Cerebellar cortex (tissue), 1 donor: ENCODE results near the gene C3.
"Not testable (repeated sequence)": the region's sequence is repeated elsewhere in the genome, so short reads cannot be mapped to it uniquely, and the experiment has no call there.

Experiments
- DNase-seq: peaks from one replicate; pipeline ENCODE4 v3.0.0-alpha.2; 2015; ENCODE audit warnings: low spot score

The C3 gene

DNA sequence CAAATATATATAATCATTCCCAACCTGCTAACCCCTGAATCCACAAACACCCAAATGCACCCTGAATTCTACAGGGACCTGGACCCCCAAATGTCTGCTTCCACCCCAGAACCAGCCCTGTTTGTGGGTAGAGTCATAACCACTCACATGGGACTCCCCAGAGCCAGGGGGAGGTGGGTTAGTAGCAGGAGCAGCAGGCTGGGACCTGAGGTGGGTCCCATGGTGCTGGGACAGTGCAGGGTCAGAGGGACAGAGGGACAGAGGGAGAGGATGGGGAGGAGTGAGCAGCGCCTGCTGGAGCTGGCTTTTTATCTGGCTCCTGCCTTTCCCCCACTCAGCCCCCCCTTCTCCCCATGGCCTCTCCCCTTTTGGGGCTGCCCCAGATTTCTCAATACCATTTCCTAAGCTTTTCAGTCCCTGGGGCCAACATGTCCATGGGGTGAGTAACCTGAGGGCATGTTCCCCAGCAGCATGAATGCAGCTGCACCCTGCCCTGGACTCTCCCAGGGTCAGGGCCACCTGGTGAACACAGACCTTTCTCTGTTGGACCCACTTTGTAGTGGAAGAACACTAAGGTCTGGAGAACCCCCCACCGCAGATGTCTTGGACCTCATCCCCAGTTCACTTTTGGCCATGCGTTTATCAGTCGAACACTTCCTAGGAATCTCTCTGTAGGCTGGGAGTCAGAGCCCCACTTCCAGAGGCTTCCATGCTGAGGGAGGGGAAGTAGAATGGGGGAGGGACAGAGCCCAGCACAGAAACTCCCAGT is at the start of gene C3:
TSS of gene C3 (minus strand) at position 282 of the 769 bp plus-strand sequence. CDS start at position 221, 61 bp downstream.
- no peak for DNase-seq

DNA sequence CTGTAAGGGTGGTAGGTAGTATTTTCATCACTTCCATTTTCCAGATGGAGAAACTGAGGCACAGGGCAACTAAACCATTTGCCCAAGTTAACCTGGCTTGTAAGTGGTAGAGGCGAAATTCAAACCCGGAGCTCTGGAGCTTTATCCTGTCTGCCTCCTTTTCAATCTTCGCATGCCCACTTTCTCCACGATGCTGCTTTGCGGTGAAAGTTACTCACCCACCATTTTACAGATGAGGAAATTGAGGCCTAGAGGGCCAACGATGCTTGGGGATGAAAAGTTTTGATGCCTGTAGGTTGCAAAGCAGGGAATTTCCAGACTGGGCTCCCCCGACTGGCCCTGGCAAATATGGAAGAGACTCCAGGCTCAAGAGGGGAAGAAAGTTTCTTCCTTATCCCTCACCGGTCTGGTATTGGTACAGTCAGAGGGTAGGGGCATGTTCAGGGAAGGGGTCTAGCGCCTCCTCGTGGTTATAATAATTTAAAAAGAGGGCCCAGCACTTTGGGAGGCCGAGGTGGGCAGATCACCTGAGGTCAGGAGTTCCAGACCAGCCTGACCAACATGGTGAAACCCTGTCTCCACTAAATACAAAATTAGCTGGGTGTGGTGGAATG is 48.7 kb upstream of the C3 start:
- peak; percentile 46 for DNase-seq

DNA sequence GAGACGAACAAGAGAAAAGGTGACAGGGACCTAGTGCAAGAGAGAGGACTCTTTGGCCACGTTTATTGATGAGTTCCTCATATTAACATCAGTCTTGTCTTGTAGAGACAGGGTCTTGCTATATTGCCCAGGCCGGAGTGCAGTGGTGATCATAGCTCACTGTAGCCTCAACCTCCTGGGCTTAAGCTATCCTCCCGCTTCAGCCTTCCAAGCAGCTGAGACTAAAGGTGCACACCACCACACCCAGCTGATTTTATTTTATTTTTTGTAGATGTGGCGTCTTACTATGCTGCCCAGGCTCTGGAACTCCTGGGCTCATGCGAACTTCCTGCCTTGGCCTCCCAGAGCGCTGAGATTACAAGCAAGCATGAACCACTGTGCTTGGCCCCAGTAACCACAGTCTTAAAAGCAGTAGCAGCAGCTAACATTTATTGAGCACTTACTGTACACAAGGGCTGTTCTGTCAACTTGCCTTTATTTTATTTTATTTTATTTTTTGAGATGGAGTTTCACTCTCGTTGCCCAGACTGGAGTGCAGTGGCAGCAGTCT is 47.9 kb upstream of the C3 start:
- no peak for DNase-seq

DNA sequence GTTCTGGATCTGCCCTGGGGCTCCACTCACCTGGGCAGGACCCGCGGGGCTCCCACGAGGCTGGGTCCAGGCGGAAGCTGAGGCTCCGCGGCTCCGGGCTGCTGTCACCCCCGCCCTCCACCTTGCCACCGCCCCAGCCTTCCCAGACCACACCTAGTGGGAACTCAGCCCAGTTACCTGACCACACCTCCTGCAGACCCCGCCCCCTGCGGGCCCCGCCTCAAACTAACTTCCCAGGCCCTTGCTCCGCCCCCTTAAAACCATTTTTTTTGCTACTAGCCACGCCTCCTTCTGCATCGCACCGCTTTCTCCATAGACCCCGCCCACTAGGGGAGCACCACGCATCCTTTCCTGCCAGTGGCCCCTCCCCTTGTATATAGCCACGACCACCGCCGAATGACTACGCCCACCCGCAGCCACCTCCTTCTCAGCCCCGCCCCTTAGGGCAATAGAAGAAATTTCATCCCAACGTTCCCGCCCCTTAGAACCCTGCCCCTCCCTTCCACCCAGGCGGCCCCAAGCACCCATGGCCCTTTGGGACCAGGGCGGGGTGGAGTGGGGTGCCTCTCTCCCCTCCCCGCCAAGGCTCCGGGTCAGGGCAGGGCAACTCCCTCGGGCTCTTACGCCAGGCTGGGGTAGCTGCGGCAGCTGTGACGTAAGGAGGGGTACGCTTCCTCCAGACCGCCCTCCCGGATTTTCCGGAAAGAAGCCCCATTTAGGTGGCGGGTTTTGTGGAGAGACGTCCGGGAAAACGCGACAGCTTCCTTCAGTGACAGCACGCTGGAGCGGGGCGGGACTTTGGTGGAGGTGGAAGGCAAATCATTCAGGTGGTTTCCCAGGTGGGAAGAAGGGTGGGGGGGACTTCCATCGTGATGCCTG is 47.1 kb upstream of the C3 start, which contains the start of gene SH2D3A:
TSS of gene SH2D3A (minus strand) at position 79 of the 879 bp plus-strand sequence. CDS start 3,687 bp downstream, outside the sequence.
- peak; percentile 52 for DNase-seq

DNA sequence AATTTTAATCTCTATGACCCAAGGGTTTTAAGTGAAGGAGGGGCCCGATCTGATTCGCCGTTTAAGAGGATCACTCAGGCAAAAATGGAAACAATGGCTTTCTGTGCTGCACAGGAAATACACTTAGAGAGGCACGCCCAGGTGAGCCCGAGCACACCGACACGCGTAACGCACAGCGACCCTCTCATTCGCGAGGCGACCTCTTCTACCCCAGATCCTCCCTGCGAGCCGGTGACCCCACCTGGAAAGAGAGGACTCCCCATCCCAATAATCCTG is 46.6 kb upstream of the C3 start:
- no peak for DNase-seq

DNA sequence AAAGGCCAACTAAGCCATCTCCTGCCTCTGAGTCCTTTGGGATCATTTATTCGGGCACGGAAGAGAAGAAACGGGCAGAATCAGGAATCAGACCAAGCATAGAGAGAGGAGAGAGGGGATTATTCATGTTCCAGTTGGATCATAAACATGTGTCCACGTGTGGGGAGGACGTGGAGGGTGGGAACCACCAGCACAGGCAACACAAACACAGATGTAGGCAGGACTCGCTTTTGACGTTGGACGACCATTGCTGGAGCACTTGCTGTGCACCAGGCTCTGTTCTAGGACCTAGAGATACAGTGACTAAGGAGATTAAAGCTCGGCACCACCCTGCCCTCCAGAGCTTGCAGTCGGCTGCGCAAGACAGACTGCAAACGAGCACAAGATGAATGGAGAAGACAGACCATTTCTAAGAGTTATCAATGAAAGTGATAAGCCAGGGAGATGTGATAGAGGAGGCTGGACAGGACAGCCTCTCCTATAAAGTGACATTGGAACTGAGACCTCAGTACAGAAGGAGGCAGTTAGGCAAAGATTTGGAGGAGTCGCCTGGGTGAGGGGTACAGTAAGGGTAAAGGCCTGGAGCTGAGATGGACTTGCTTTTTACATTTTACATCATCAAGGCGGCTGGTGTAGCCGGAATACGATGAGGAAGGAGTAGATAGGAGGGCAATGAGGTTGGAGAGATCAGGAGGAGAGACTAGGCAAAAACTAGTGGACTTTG is 46.1 kb upstream of the C3 start:
- DNase-seq: no peak

DNA sequence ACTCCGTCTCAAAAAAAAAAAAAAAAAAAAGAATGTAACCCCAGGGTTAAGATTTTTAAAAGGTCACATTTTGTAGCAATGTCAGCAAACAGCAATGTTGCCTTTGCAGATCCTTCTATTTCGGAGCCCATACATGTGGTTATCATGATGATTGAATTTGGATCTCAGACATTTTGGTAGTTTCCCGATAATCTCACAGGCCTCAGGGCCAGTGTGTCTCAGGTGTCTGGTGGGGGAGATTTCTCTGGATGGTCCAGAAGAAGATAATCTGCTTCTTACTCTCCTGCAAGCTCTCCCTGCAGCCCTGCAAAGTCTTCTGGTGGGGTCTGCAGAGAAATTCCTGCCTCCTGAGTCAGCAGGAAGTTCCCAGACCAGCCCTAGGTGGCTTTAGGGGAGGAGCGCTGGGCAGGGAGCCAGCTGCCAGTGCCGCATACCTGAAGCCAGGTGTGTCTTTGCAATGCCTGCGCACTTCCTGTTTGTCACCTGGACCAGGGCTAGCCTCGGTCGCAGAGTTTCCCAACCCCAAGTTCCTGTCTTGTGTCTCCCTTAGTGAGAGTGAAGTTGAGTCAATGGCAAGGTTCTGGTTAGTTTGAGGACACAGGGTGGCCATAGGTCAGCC is 45.4 kb upstream of the C3 start:
- no peak for DNase-seq

DNA sequence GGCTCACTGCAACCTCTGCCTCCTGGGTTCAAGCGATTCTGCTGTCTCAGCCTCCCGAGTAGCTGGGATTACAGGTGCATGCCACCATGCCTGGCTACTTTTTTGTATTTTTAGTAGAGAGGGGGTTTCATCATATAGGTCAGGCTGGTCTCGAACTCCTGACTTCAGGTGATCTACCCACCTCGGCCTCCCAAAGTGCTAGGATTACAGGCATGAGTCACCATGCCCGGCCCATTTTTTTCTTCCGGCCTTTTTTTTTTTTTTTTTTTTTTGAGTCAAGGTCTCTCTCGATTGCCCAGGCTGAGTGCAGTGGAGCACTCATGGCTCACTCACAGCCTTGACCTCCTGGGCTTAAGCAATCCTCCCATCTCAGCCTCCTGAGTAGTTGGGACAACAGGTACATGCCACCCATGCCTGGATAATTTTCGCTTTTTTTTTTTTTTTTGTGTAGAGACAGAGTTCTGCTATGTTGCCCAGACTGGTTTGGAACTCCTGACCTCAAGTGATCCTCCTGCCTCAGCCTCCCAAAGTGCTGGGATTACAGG is 41.9 kb upstream of the C3 start:
- DNase-seq: not testable (repeated sequence)

DNA sequence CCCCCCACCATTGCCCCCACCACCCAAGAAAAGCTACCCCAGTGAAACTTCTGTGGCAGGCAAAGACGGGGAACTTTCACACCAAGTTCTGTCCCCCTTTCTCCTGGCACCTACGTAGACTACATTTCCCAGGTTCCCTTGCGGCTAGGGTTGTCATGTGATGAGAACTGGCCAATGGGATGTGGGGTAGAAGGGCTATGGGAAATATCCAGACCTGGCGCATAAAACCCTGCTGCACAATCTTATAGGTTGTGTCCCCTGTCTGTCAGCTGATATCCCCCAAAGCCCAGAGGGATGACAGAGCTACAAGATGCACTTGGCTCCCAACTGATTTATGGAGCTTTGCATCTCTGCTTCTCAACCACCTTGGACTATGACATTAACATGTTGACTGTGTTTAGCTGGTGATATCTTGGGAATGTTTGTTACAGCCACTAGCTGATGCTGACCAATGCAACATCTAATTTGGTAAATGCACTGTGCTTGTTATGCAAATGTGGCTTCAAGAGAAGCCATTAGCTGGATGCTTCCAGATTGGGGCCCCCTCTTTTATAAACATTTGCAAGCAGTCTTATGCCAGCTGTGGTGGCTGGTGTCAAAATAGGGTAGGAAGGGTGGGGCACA is 40.7 kb upstream of the C3 start:
- DNase-seq: no peak

DNA sequence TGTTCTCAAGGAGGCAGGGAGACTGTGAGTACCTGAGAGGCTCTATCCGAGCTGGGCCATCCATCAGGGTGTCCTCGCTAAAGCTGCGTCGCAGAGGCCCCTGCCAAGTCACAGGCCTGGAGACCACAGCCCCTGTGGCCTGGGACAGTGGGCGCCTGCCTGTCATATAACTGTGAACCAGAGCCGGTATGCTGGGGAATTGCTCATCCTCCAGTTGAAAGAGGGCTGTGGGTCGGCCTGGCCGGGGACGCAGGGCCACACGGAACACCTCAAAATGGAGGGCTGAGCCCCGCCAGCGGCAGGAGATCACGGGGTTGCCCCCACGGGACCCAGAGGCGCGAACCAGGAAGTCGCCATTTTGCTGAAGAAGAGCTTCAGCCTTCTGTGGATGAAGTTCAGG is 40.2 kb upstream of the C3 start:
- DNase-seq: no peak

DNA sequence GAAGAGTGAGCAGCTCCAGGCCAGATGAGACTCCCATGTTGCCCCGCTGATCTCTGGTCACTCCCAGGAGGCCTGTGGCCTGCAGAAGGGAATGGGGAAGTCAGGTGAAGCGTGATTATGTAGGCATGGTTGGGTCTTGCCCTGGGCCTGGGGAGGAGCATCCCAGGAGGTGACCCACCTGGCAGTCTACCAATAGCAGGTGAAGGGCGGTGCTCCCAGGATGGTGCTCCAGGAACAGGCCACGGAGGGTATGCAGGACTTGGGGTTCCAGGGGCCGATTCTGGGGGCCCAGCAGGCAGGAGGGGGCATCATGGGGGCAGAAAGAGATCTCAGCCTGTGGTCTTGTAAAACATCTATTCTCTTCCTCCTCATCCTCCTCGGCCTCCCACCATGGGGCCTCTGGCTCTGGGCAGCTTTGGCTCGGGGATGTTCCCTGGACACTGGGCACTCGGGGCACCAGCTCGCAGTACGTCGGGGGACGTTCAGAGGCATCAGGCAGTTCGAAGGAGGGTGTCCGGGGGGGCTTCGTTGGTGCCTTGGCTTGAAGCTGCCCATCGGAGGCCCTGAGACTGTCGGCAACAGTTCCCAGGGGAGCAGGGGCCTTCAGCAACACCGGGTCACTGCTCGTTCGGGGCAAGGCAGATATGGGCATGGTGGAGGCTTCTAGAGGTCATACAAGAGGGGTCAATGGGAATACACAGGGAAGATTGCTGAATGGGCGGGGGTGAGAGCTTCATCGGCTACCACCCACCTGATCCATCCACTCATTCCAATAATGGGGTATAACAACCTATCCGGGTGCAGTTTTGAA is 34.4 kb upstream of the C3 start:
- no peak for DNase-seq

DNA sequence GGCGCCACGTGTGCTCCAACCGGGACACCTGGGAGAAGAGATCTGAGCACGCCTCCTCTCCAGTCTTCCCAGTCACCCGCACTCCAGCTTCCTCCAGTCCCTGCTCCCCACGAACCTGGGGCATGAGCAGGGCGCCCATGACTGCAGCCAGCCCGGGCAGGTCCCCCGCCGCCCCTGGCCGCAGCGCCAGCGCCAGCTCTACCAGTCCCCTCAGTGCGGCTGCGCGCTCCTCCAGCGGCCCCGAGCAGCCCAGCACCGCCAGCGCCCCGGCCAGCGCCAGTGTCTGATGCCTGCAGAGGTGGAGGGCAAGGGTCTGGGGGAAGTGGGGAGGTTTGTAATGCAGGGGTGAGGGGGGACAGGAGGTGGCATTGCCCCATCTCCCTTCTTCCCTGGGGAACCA is 33.7 kb upstream of the C3 start:
- no peak for DNase-seq

DNA sequence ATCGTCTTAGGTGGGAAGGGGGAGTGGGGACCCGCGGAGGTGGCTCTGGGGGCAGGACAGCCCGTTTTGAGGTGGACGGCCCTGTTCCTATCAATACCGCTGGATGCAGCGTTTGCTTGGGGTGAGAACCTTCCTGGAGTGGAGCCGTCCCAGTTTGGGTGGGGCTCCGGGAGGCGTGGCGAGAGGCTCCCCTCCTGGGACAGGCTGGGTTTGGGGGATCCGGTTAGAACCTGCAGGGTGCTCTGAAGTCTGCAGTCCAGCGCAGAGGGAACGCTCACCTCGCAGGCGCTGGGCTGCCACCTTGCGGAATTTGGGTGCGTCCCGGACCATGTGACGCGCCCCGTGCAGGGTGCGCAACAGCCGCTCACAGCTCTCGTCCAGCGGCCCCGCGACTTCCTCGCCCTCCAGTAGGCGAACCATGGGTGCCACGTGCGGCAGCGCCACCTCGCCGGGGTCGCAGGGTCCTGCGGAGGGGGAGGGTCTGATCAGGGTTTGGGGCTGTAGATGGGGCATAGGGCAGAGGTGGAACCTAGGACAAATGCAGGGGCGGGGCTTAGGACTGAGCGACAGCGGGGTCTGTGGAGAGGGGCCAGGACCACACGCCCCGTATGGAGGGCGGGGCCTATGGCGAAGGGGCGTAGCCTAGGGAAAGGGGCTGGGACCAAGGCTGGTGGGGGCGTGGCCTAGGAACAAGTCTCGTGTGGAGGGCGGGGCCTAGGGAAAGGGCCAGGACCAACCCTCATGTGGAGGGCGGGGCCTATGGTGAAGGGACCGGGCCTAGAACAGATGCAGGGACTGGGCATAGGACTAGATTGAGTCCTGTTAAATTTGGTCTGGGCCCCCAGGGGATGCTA is 33.0 kb upstream of the C3 start:
- DNase-seq: peak; percentile 84

DNA sequence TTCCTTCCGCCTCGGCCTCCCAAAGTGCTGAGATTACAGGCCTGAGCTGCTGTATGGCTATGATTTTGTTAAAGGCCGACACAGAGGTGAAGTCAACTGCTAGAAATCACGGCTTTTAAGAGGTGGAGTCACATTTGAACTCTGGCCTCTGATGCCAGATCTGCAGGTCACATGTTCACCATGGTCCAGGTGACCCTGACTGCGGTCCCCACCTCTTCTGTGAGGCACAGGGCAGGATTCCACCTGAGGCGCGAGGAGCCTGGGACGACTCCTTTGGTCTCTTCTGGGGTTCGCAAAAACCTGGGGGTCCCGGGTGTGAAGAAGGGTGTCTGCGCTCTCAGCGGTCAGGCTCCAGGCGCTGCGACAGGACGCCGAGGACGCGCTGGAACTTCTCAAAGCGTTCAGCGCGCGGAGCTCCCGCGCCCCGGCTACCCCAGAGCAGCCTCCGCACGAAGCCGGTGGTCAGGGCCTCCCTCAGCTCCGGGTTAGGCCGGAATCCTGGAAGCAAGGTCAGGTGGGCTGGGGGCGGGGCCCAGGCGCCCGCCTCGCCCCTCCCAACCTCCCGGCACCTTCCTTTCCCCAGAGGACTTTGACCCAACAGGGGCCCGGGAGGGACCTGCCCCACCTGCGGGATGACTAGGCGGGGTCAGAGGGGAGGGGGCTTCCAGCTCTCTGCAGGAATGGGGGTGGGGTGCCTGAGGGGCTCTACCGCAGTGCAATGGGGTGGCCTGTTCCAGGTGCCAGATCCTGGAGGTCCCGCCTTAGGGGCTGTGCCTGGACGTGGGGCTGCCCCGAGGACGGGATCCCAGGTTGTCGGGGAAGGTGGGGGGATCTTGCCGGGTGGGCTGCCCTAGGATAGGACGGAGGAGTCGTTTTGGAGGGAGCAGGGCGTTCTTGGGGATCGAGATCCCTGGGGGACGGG is 32.1 kb upstream of the C3 start:
- DNase-seq: peak; percentile 55

DNA sequence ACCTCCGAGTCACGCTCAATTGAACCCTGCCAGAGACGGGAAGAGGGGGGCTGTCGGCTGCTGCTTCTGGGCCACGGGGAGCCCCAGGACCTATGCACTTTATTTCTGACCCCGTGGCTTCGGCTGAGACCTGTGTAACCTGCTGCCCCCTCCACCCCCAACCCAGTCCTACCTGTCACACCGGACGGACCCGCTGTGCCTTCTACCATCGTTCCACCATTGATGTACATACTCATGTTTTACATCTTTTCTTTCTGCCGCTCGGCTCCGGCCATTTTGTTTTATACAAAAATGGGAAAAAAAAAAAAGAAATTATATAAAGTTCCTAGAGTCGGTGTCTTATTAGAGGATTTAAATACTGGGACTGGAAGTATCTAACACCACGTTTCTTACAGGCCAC is 30.7 kb upstream of the C3 start:
- DNase-seq: no peak

DNA sequence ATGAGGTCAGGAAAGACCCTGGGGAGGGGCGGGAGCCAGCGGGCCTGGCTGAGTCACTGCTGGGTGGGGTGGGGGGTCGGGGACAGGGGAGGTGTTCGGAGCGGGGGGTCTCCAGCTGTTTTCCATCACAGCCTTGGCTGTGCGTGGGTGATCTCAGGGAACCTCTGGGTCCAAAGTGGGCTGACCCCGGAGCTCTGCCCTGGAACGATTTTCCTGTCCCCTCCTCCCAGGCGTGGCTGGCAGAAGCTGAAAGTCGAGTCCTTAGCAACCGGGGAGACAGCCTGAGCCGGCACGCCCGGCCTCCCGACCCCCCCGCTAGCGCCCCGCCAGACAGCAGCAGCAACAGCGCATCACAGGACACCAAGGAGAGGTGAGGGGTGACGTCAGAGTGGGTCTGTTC is 29.6 kb upstream of the C3 start:
- no peak for DNase-seq

DNA sequence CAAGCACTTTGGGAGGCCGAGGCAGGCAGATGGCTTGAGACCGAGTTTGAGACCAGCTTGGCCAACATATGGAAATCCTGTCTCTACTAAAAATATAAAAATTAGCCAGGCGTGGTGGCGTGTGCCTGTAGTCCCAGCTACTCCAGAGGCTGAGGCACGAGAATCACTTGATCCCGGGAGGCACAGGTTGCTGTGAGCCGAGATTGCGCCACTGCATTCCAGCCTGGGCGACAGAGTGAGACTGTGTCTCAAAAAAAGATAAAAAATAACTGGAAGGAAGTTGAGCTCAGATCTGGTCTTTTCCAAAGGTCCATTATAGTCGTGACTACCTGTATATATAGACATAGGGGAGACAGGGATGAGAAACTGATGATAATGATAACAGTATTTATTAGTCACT is 28.1 kb upstream of the C3 start:
- DNase-seq: not testable (repeated sequence)

DNA sequence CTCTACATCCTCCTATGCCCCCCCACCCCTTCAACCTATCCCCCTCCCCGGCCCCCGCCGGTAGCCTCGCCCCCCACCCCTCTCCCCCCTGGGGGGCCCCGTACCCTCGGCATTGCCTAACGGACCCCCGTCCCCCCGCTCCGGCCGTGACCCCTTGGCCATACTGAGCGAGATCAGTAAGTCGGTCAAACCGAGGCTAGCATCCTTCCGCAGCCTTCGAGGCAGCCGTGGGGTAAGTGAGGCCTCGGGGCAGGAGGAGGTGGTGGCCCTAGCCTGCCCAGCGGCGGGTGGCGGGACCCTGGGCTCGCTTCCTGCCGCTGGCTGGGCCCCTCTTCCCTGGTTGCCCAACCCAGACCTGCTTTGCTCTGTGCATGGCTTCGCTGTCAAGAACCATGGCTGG is 25.5 kb upstream of the C3 start:
- DNase-seq: no peak
